ENCODE data around the gene EFEMP1.

EFEMP1 gene

DNA sequence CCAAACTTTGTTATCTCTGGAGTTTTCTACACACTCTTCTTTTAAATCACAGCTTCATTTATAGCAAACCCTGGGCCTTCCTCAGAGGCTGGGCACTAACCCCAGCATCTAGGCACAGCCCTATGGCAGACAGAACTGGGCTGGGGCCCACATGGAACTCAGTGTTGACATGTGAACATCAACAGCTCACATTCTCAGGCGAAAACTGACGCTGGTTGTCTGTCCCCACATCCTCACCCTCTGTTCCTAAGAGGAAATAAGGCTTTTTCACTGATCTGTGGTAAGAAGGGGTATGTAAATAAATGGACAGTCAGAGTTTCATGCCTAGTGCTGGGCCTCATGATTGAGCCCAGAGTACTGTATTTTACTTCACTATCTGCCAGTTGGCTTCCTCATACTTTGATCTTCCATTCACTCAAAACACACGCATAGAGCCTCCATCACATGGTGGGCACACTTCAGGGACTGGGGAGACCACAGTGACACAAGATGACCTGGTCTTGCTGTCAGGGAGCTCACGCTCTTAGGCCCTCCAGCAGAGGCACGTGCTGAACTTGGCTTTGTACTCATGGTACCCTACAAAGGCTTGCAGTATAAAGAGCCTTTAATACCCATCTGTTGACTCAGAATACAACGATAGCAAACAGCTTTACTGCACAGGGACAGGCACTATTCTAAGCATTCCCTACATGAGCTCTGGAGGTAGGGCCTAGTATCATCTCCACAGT lies 43.0 kb downstream of the EFEMP1 start:
- Histone ChIP-seq H3K9ac (ENCODE audit: insufficient read length, low read depth) (no peak overlapping the region), H3K36me3 (ENCODE audit: insufficient read depth, insufficient read length, low read length) (no peaks in the 10 kb centered on the region), H3K4me3 (ENCODE audit: insufficient read length, low read depth) (no peak overlapping the region), H3K4me1 (ENCODE audit: insufficient read depth, insufficient read length) (no peaks in the 10 kb centered on the region), H3K9me3 (ENCODE audit: insufficient read depth, low read length) (no peaks in the 10 kb centered on the region), H3K27me3 (ENCODE audit: insufficient read depth, insufficient read length) (no peaks in the 10 kb centered on the region)
- no peak for DNase-seq (ENCODE audit: low read depth, low spot score)
- TF ChIP-seq ZNF274 (IDR thresholded peaks at IDR 0.05; ENCODE audit: low read depth, low read length) (no peak), SUZ12 (IDR thresholded peaks at IDR 0.05; ENCODE audit: extremely low read depth, insufficient read depth, insufficient read length) (no peak), YY1 (IDR thresholded peaks at IDR 0.05; ENCODE audit: insufficient read depth, insufficient read length) (no peak)

DNA sequence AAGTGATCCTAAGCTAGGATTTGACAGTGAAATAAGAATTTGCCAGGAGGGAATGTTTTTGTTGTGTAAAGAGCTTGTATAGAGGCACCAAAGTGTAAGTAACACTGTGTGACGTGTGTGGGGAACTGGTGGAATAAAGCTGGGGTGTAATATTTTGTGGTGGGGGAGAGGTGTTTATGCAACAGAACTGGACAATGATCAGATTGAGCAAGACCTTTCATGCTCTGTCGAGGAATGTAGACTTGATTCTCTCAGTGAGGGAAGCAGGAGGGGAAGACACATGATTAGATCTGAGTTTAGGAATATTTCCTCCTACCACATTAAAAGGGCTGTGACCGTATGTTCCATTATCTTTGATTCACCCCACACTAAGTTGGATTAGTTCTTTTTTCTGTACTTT lies 43.6 kb downstream of the EFEMP1 start:
- DNase-seq (ENCODE audit: low read depth, low spot score), result no peak
- no peaks in the 10 kb centered on the region for H3K9me3 ChIP-seq (ENCODE audit: insufficient read depth, low read length)
- H3K36me3 ChIP-seq (ENCODE audit: insufficient read depth, insufficient read length, low read length), result no peaks in the 10 kb centered on the region
- H3K9ac ChIP-seq (ENCODE audit: insufficient read length, low read depth), result no peak overlapping the region
- H3K4me3 ChIP-seq (ENCODE audit: insufficient read length, low read depth), result no peak overlapping the region
- H3K27me3 ChIP-seq (ENCODE audit: insufficient read depth, insufficient read length), result no peaks in the 10 kb centered on the region
- no peaks in the 10 kb centered on the region for H3K4me1 ChIP-seq (ENCODE audit: insufficient read depth, insufficient read length)
- no peak for TF ChIP-seq YY1 (IDR thresholded peaks at IDR 0.05; ENCODE audit: insufficient read depth, insufficient read length)
- TF ChIP-seq ZNF274 (IDR thresholded peaks at IDR 0.05; ENCODE audit: low read depth, low read length), result no peak

DNA sequence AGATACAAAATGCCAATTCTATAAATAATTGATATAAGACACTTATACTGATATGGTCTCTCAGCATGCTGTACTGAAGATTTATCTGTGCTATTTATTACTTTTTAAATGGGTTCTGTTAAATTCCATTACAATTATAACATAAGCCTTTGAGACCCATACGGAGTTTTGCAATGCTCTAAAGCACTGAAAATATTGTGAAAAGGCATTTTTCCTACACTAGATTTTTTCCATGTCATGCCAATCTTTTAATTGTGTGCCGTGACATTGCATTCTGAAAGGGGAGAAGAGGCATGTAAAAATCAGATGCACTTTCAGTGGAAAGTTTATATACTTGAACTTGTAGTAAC lies 46.5 kb downstream of the EFEMP1 start:
- no peaks in the 10 kb centered on the region for H3K27me3 ChIP-seq (ENCODE audit: insufficient read depth, insufficient read length)
- H3K9me3 ChIP-seq (ENCODE audit: insufficient read depth, low read length), result no peaks in the 10 kb centered on the region
- H3K4me3 ChIP-seq (ENCODE audit: insufficient read length, low read depth), result no peak overlapping the region
- H3K9ac ChIP-seq (ENCODE audit: insufficient read length, low read depth), result no peak overlapping the region
- H3K4me1 ChIP-seq (ENCODE audit: insufficient read depth, insufficient read length), result no peaks in the 10 kb centered on the region
- H3K36me3 ChIP-seq (ENCODE audit: insufficient read depth, insufficient read length, low read length), result no peaks in the 10 kb centered on the region
- DNase-seq (ENCODE audit: low read depth, low spot score), result no peak
- TF ChIP-seq SUZ12 (IDR thresholded peaks at IDR 0.05; ENCODE audit: extremely low read depth, insufficient read depth, insufficient read length) (no peak), YY1 (IDR thresholded peaks at IDR 0.05; ENCODE audit: insufficient read depth, insufficient read length) (no peak), ZNF274 (IDR thresholded peaks at IDR 0.05; ENCODE audit: low read depth, low read length) (no peak)

DNA sequence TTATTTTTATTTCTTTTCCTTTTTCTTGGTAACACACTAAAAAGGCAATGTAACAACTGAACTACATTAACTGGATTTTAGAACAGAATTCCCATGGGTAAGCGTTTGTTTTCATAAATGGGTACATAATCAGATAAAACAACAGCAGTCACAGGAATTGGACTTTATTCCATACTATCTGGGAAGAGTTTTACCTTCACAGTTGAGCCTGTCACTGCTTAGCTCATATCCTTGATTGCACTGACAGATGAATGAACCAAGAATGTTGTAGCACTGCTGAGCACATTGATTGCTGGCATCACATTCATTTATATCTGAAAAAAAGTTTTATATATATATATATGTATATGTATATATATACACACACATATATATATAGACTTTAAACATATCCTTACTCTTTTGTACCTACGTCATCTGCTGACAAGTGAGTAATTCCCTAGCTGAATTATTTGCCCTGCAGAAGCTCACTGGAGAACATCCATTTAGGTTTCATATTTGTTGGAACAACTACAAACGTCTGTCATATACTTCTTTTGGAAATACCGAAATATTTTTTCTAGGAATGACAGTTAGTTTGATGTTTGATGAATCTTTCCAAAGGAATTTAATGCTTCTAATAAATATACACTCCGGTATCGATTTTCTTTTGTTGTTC lies 47.0 kb downstream of the EFEMP1 start:
- no peak for TF ChIP-seq YY1 (IDR thresholded peaks at IDR 0.05; ENCODE audit: insufficient read depth, insufficient read length)
- no peak for TF ChIP-seq ZNF274 (IDR thresholded peaks at IDR 0.05; ENCODE audit: low read depth, low read length)
- no peak for TF ChIP-seq SUZ12 (IDR thresholded peaks at IDR 0.05; ENCODE audit: extremely low read depth, insufficient read depth, insufficient read length)
- Histone ChIP-seq H3K36me3 (ENCODE audit: insufficient read depth, insufficient read length, low read length) (no peaks in the 10 kb centered on the region), H3K9me3 (ENCODE audit: insufficient read depth, low read length) (no peaks in the 10 kb centered on the region), H3K4me1 (ENCODE audit: insufficient read depth, insufficient read length) (no peaks in the 10 kb centered on the region), H3K4me3 (ENCODE audit: insufficient read length, low read depth) (no peak overlapping the region), H3K9ac (ENCODE audit: insufficient read length, low read depth) (no peak overlapping the region), H3K27me3 (ENCODE audit: insufficient read depth, insufficient read length) (no peaks in the 10 kb centered on the region)
- no peak for DNase-seq (ENCODE audit: low read depth, low spot score)

DNA sequence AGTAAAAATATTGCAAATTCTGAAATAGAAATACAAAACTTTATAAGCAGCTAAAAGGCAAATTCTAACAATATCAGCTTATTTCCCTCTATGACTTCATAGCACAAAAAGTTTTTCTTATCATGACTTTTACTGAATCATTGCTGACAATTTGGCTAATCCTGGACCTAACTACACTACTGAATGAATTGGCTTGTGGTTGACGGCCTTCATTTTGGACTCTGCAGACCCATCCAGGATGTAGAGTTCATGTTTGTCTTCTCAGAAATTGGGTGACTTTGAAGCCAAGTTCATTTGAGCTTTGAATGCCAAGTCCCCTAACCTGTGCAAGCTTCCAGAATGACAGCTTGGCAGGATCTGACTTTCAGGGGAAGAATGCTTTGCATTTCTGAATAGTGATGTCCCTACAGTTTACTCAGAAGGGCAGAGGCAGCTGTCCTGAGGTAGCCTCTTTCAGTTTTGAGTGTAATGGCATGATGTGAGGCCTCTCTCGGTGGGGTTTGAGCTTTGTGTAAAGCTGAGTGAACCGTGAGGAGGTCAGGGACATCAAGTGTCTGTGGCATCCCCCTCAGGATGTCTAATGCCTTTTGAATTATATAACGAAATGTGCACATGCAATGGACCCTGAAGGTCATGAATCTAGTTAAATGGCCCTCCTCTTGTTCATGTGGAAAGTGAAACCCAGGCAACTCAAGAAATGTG lies 48.0 kb downstream of the EFEMP1 start:
- H3K9ac ChIP-seq (ENCODE audit: insufficient read length, low read depth), result no peak overlapping the region
- no peaks in the 10 kb centered on the region for H3K9me3 ChIP-seq (ENCODE audit: insufficient read depth, low read length)
- no peak overlapping the region for H3K4me3 ChIP-seq (ENCODE audit: insufficient read length, low read depth)

DNA sequence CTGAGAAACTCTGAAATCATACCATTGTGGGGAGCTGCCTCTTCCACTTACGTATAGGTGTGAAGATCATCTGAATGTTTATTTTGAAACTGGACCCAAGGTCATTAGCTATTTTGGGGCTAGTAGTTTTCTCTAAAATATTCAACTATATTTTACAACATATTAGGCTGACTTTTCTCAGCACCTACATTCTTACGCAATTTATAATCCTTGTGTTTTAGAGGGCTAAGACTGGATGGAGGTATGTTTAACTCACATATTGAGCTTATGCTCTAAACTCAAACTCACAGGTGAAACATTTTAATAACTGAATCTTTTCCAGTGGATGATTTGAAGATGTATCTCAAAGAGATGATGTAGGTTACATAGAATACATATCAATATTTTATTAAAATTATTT lies 49.2 kb downstream of the EFEMP1 start:
- no peaks in the 10 kb centered on the region for H3K27me3 ChIP-seq (ENCODE audit: insufficient read depth, insufficient read length)
- no peak overlapping the region for H3K4me3 ChIP-seq (ENCODE audit: insufficient read length, low read depth)
- H3K36me3 ChIP-seq (ENCODE audit: insufficient read depth, insufficient read length, low read length), result no peaks in the 10 kb centered on the region
- no peaks in the 10 kb centered on the region for H3K9me3 ChIP-seq (ENCODE audit: insufficient read depth, low read length)
- H3K4me1 ChIP-seq (ENCODE audit: insufficient read depth, insufficient read length), result no peaks in the 10 kb centered on the region
- no peak for DNase-seq (ENCODE audit: low read depth, low spot score)
- no peak for TF ChIP-seq SUZ12 (IDR thresholded peaks at IDR 0.05; ENCODE audit: extremely low read depth, insufficient read depth, insufficient read length)
- TF ChIP-seq YY1 (IDR thresholded peaks at IDR 0.05; ENCODE audit: insufficient read depth, insufficient read length), result no peak
- TF ChIP-seq ZNF274 (IDR thresholded peaks at IDR 0.05; ENCODE audit: low read depth, low read length), result no peak
- H3K9ac ChIP-seq (ENCODE audit: insufficient read length, low read depth), result no peak overlapping the region

More for the DNA sequence above, 48.0 kb downstream of the EFEMP1 start:
- Histone ChIP-seq H3K36me3 (ENCODE audit: insufficient read depth, insufficient read length, low read length) (no peaks in the 10 kb centered on the region), H3K27me3 (ENCODE audit: insufficient read depth, insufficient read length) (no peaks in the 10 kb centered on the region), H3K4me1 (ENCODE audit: insufficient read depth, insufficient read length) (no peaks in the 10 kb centered on the region)
- no peak for TF ChIP-seq YY1 (IDR thresholded peaks at IDR 0.05; ENCODE audit: insufficient read depth, insufficient read length)
- no peak for TF ChIP-seq ZNF274 (IDR thresholded peaks at IDR 0.05; ENCODE audit: low read depth, low read length)
- no peak for TF ChIP-seq SUZ12 (IDR thresholded peaks at IDR 0.05; ENCODE audit: extremely low read depth, insufficient read depth, insufficient read length)
- no peak for DNase-seq (ENCODE audit: low read depth, low spot score)

DNA sequence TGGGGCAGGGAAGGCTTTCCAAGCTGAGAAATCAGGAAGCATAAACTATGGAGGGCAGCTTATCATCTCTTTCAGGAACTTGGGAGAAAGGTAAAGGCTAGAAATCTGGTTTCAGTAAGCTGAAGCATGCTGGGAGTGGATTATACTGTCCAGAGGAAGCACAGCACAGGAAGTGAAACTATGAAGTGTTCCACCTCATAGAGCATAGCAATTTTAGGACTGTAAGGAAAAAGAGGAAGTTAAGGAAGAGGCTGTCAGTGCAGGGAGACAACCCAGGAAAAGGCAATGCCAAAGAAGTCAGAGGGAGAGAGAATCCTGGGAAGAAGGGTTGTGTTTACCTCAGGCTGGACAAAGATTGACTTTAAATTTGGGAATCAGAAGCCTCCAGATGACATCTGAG lies 51.9 kb downstream of the EFEMP1 start:
- Histone ChIP-seq H3K4me3 (ENCODE audit: insufficient read length, low read depth) (no peak overlapping the region), H3K27me3 (ENCODE audit: insufficient read depth, insufficient read length) (no peaks in the 10 kb centered on the region), H3K9ac (ENCODE audit: insufficient read length, low read depth) (no peak overlapping the region), H3K36me3 (ENCODE audit: insufficient read depth, insufficient read length, low read length) (no peaks in the 10 kb centered on the region), H3K4me1 (ENCODE audit: insufficient read depth, insufficient read length) (no peaks in the 10 kb centered on the region), H3K9me3 (ENCODE audit: insufficient read depth, low read length) (no peaks in the 10 kb centered on the region)
- TF ChIP-seq YY1 (IDR thresholded peaks at IDR 0.05; ENCODE audit: insufficient read depth, insufficient read length), result no peak
- TF ChIP-seq SUZ12 (IDR thresholded peaks at IDR 0.05; ENCODE audit: extremely low read depth, insufficient read depth, insufficient read length), result no peak
- TF ChIP-seq ZNF274 (IDR thresholded peaks at IDR 0.05; ENCODE audit: low read depth, low read length), result no peak
- DNase-seq (ENCODE audit: low read depth, low spot score), result no peak
